NCI-H2171 (cell line): ENCODE measurements around the gene KIF2C.
"Not testable (repeated sequence)": the region's sequence is repeated elsewhere in the genome, so short reads cannot be mapped to it uniquely, and the experiment has no call there.

Experiments used
- DNase-seq: peaks from one replicate; lab custom pipeline; 2025; lab: John Stamatoyannopoulos, UW

Gene KIF2C

GRCh38 chr1:44775930-44776729 lies 36.5 kb downstream of the KIF2C start:
- no peak for DNase-seq

GRCh38 chr1:44776730-44777068 lies 37.1 kb downstream of the KIF2C start:
- no peak for DNase-seq

- DNase-seq: no peak
Measured at GRCh38 chr1:44777547-44777946, 37.9 kb downstream of the KIF2C start.

GRCh38 chr1:44777969-44778635 lies 38.5 kb downstream of the KIF2C start:
- DNase-seq: no peak

GRCh38 chr1:44778705-44779576 lies 39.3 kb downstream of the KIF2C start:
- DNase-seq: no peak

GRCh38 chr1:44780583-44781121 lies 41.0 kb downstream of the KIF2C start:
- no peak for DNase-seq

GRCh38 chr1:44783697-44784093 lies 44.1 kb downstream of the KIF2C start:
- no peak for DNase-seq

GRCh38 chr1:44784094-44785028 lies 44.7 kb downstream of the KIF2C start:
- no peak for DNase-seq

- DNase-seq: no peak
Measured at GRCh38 chr1:44785029-44785380, 45.4 kb downstream of the KIF2C start.

GRCh38 chr1:44785501-44786137 lies 46.0 kb downstream of the KIF2C start:
- no peak for DNase-seq

GRCh38 chr1:44786138-44786840 lies 46.7 kb downstream of the KIF2C start:
- DNase-seq: no peak

GRCh38 chr1:44786841-44787426 lies 47.3 kb downstream of the KIF2C start:
- no peak for DNase-seq

- DNase-seq: no peak
Measured at GRCh38 chr1:44787506-44787905, 47.9 kb downstream of the KIF2C start.

GRCh38 chr1:44788120-44788860 lies 48.7 kb downstream of the KIF2C start, which contains the start of gene BEST4:
Gene BEST4, minus strand, starts transcription at chr1:44788170. Its CDS starts 465 bp downstream, at chr1:44787705.
- no peak for DNase-seq

- no peak for DNase-seq
Measured at GRCh38 chr1:44790968-44791801, 51.5 kb downstream of the KIF2C start.

GRCh38 chr1:44792736-44793502 lies 53.3 kb downstream of the KIF2C start:
- no peak for DNase-seq

GRCh38 chr1:44797886-44798285 lies 58.2 kb downstream of the KIF2C start:
- not testable (repeated sequence) for DNase-seq
